ENCODE data around the gene CD99L2. TPM values are rescaled to one million over a fixed set of nuclear protein-coding genes. Genes with fewer than 3 reads are reported as not detected.

The CD99L2 gene
- total and polyA plus RNA-seq, 2 donors, result 24.8 to 54.4 TPM

DNA sequence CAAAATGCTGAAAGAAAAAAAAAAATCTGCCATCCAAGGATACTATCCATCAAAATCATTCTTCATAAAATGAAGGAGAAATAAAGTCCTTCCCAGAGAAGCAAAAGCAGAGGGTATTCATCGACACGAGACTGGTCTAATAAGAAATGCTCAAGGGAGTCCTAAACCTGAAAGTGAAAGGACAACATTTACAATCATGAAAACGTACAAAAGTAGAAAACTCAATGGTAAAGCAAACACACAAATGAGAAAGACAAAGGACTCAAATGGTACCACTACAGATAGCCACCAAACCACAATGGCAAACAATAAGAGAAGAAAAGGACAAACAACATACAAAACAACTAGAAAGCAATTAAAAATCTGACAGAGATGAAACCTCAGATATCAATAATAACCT is 41.0 kb downstream of the CD99L2 start:
- Histone ChIP-seq H3K27ac (ENCODE audit: low read depth) (no peak overlapping the region), H3K4me3 (ENCODE audit: low read depth, low read length) (no peak overlapping the region), H3K4me1 (ENCODE audit: insufficient read depth) (no peaks in the 10 kb centered on the region), H3K36me3 (ENCODE audit: insufficient read depth) (no peaks in the 10 kb centered on the region)
- 96% methylated on average over 3 of the region's 3 CpGs for WGBS
- no peak for DNase-seq (ENCODE audit: extremely low spot score)

DNA sequence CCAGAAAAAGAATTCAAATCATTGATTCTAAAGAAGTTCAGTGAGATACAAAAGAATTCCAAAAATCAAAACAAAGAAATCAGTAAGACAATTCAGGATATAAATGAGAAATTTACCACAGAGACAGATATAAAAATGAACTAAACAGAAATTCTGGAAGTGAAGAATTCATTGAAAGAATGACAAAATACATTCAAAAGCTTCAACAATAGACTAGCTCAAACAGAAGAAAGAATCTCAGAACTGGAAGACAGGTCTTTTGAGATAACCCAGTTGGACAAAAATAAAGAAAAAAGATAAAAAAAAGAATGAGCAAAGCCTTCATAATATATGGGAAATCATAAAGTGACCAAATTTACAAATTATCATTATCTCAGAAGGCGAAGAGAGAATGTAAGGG is 41.7 kb downstream of the CD99L2 start:
- 100% methylated on average over 1 of the region's 1 CpG for WGBS

DNA sequence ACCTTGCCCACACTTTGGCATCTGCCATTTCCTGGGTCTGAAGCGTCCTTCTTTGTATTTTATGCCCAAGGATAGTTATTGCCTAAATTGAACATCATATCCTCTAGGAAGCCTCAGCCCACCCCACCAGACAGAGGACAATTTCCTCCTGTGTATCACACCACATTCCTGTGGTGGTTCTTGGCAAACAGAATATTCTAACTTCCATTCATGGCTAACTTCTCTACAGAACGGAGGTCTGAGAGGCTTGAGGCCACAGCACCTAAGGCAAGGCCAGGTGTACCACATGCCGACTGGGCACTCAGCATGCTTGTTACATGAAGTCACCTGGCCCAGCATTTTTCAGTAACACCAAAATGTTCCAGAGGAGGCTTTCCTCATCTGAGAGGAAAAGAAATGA is 42.4 kb downstream of the CD99L2 start:
- Histone ChIP-seq H3K36me3 (ENCODE audit: insufficient read depth) (peaks cover 3% of the 10 kb centered on the region), H3K4me3 (ENCODE audit: low read depth, low read length) (no peak overlapping the region), H3K4me1 (ENCODE audit: insufficient read depth) (no peaks in the 10 kb centered on the region), H3K27ac (ENCODE audit: low read depth) (no peak overlapping the region)
- no peak for DNase-seq (ENCODE audit: extremely low spot score)
- WGBS, result 96% methylated on average over 3 of the region's 3 CpGs

More for the DNA sequence above, 41.7 kb downstream of the CD99L2 start:
- peaks cover 2% of the 10 kb centered on the region for H3K36me3 ChIP-seq (ENCODE audit: insufficient read depth)
- no peaks in the 10 kb centered on the region for H3K4me1 ChIP-seq (ENCODE audit: insufficient read depth)
- H3K4me3 ChIP-seq (ENCODE audit: low read depth, low read length), result no peak overlapping the region
- no peak overlapping the region for H3K27ac ChIP-seq (ENCODE audit: low read depth)
- no peak for DNase-seq (ENCODE audit: extremely low spot score)

GRCh38 chrX:150854856-150855255 is 43.6 kb downstream of the CD99L2 start:
- H3K27ac ChIP-seq (ENCODE audit: low read depth), result no peak overlapping the region
- WGBS, result 79% methylated on average over 2 of the region's 2 CpGs
- DNase-seq (ENCODE audit: extremely low spot score), result no peak
- H3K36me3 ChIP-seq (ENCODE audit: insufficient read depth), result peaks cover 3% of the 10 kb centered on the region
- H3K4me1 ChIP-seq (ENCODE audit: insufficient read depth), result no peaks in the 10 kb centered on the region
- H3K4me3 ChIP-seq (ENCODE audit: low read depth, low read length), result no peak overlapping the region

DNA sequence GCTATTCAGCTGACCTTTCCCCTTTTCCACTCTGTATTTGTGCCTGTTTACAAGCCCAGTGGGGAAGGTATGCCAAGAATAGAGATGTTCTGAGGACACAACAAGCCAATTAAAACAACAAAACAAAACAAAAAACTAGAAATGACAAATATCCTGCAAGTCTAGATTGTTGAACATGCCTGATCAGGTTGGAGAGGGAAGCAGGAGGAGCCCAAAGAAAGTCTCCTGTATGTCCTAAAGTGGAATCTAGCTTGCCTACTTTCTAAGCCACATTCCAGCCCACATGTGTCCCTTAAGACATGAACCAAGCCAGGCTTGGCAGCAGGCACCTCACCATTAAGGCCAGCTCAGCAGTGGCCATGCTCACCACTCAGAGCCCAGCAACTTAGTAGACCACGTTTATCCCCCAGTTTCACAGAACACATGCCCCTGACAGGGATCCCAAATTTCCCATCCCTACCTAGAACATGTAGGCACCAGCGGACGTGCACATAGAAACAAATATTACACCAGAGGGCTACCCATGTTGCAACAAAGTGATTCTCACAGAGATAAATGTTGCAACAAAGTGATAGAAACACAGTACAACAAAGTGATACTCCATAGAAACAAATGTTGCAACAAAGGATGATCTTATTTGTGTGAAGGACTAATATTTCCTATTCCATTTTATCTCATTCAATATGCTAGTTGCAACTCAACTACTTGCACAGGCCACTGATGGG is 48.3 kb downstream of the CD99L2 start:
- Histone ChIP-seq H3K36me3 (ENCODE audit: insufficient read depth) (peaks cover 3% of the 10 kb centered on the region), H3K4me3 (ENCODE audit: low read depth, low read length) (no peak overlapping the region), H3K4me1 (ENCODE audit: insufficient read depth) (no peaks in the 10 kb centered on the region), H3K27ac (ENCODE audit: low read depth) (no peak overlapping the region)
- WGBS, result 93% methylated on average over 3 of the region's 3 CpGs
- no peak for DNase-seq (ENCODE audit: extremely low spot score)

- no peaks in the 10 kb centered on the region for H3K4me1 ChIP-seq (ENCODE audit: insufficient read depth)
- H3K27ac ChIP-seq (ENCODE audit: low read depth), result no peak overlapping the region
- no peak overlapping the region for H3K4me3 ChIP-seq (ENCODE audit: low read depth, low read length)
- DNase-seq (ENCODE audit: extremely low spot score), result no peak
- peaks cover 3% of the 10 kb centered on the region for H3K36me3 ChIP-seq (ENCODE audit: insufficient read depth)
- WGBS, result 93% methylated on average over 2 of the region's 2 CpGs
These were observed 49.0 kb downstream of the CD99L2 start for GRCh38 chrX:150849486-150849885.

DNA sequence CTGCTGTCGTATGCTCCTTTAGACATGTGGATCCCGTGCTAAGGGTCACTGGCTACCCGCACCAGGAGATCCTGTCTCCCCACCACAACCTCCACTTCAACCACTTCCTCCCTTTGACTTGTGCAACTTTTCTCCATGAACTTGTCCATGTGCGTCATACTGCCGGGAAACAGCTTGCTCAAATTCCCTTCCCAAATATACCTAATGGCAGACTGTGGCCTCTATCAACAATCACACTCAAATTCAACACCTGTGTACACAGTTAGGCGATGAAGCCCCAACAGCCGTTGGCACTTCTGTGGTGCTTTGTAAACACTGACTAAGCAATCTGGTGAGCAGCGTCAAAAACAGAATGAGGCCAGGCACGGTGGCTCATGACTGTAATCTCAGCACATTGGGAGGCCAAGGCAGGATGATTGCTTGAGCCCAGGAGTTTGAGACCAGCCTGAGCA is 49.5 kb downstream of the CD99L2 start:
- no peak for DNase-seq (ENCODE audit: extremely low spot score)
- H3K4me3 ChIP-seq (ENCODE audit: low read depth, low read length), result no peak overlapping the region
- peaks cover 3% of the 10 kb centered on the region for H3K36me3 ChIP-seq (ENCODE audit: insufficient read depth)
- H3K27ac ChIP-seq (ENCODE audit: low read depth), result no peak overlapping the region
- WGBS, result 80% methylated on average over 9 of the region's 9 CpGs
- no peaks in the 10 kb centered on the region for H3K4me1 ChIP-seq (ENCODE audit: insufficient read depth)

GRCh38 chrX:150847088-150847487 is 51.4 kb downstream of the CD99L2 start:
- no peaks in the 10 kb centered on the region for H3K4me1 ChIP-seq (ENCODE audit: insufficient read depth)
- DNase-seq (ENCODE audit: extremely low spot score), result no peak
- peaks cover 1% of the 10 kb centered on the region for H3K36me3 ChIP-seq (ENCODE audit: insufficient read depth)
- H3K4me3 ChIP-seq (ENCODE audit: low read depth, low read length), result no peak overlapping the region
- H3K27ac ChIP-seq (ENCODE audit: low read depth), result no peak overlapping the region

DNA sequence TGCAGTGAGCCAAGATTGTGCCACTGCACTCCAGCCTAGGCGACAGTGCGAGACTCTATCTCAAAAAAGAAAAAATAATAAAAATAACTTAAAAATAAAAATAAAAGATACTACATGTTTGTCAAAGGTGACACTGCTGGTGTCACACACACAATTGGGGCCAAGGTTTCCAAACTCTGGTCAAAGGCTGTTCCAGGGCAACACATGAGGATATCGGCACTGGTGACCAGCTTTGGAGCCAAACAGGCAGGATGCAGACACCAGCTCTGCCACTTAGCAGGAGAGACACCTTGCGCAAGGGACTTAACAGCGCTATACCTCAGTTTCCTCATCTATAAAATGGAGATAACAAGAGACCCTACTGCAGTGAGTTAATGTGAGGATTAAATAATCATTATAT is 52.3 kb downstream of the CD99L2 start:
- H3K27ac ChIP-seq (ENCODE audit: low read depth), result no peak overlapping the region
- no peak for DNase-seq (ENCODE audit: extremely low spot score)
- H3K36me3 ChIP-seq (ENCODE audit: insufficient read depth), result no peaks in the 10 kb centered on the region
- WGBS, result 98% methylated on average over 5 of the region's 5 CpGs
- no peak overlapping the region for H3K4me3 ChIP-seq (ENCODE audit: low read depth, low read length)
- H3K4me1 ChIP-seq (ENCODE audit: insufficient read depth), result no peaks in the 10 kb centered on the region

DNA sequence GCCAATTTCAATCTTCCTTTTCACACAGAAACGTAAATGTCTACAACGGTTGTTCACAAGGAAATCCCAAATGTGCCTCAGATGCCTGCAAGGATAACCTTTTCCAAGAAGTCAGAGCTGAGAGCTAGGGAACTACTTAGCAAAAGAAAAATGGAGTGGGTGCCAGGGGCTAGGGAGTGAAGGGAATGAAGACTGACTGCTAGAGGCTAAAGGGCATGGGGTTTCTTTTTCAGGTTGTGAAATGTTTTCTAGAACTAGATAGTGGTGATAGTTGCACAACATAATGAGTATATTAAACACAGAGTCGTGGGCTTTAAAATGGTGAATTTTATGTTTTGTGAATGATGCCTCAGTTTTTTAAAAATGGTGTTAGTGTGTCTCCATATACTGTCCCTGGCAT is 53.4 kb downstream of the CD99L2 start:
- Histone ChIP-seq H3K4me3 (ENCODE audit: low read depth, low read length) (no peak overlapping the region), H3K36me3 (ENCODE audit: insufficient read depth) (no peaks in the 10 kb centered on the region), H3K27ac (ENCODE audit: low read depth) (no peak overlapping the region), H3K4me1 (ENCODE audit: insufficient read depth) (no peaks in the 10 kb centered on the region)
- no peak for DNase-seq (ENCODE audit: extremely low spot score)
- 78% methylated on average over 3 of the region's 3 CpGs for WGBS

DNA sequence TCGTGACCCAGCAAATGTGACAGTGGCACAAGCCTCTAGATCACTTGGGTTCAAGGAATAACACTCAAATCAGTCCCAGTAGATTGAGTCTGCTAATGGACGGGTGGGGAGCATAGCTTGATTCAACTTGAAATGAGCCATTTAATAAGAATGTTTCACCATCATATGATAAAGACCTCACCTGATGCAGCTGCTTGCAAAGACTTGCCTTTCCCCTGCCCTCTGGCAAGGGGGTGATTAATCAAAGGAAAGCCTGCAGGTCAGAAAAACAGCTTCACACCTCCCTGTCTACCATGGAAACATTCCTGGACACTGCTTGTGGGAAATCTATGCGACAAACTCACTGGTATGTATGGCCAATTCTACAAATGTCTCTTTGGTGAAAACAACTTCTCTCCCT is 54.5 kb downstream of the CD99L2 start:
- Histone ChIP-seq H3K4me3 (ENCODE audit: low read depth, low read length) (no peak overlapping the region), H3K36me3 (ENCODE audit: insufficient read depth) (no peaks in the 10 kb centered on the region), H3K4me1 (ENCODE audit: insufficient read depth) (no peaks in the 10 kb centered on the region), H3K27ac (ENCODE audit: low read depth) (no peak overlapping the region)
- WGBS, result 85% methylated on average over 3 of the region's 3 CpGs
- DNase-seq (ENCODE audit: extremely low spot score), result no peak

DNA sequence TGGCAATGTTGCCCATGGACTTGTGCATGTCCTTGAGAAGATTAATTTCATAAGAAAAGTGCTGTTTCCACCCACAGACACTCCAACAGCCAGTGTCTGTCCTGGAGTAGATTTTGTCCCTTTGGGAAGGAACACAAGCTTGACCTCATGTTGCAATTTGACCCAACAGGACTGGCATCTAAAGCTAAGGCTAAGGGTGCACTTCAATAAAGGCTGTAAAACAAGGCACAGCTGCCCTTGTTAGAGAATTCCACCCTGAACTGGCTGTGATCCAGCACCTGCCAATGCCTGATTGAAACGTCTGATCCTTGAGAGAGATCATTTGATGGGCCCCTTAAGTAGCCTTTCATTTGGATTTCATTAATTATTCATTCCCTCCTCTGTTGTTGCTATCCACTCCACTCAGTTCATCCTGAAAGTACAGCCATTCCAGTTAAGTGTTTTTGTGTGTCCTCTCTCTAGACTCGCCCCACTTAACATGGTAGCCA is 56.2 kb downstream of the CD99L2 start:
- Histone ChIP-seq H3K27ac (ENCODE audit: low read depth) (no peak overlapping the region), H3K4me3 (ENCODE audit: low read depth, low read length) (no peak overlapping the region), H3K36me3 (ENCODE audit: insufficient read depth) (no peaks in the 10 kb centered on the region), H3K4me1 (ENCODE audit: insufficient read depth) (no peaks in the 10 kb centered on the region)
- no peak for DNase-seq (ENCODE audit: extremely low spot score)
- WGBS, result 75% methylated on average over 2 of the region's 2 CpGs

DNA sequence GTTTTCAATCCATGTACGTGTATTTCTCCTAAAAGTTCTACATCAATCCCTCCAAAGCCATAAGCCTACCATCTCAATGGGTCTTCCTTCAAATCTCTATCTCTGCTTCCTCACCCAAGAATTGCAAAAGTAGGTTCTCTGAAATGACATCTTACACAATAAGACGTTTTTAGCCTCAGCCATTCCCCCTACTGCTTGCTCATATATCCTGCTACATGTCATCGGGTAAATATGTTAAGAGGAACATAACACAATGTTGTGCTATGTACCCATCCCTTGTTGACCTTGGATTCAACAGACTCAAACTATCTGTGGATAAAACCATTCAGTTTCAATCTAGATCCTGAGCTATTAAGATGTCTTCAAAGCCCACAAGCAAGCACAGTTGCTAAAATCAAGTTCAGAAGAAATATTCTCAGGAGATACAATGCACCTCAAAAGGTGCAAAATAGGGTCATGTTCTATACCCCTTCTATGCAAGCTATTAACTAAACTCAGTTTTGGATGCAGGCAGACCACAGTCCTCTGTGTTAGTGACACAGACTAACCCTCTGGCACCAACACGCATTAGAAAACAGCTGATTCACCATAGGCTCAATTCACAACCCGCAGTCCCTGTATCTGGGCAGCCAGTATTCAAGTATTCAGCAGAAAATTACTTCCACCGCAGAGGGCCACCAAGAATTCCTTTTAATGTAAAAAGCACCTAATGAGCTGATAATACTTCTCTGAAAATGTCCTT is 56.8 kb downstream of the CD99L2 start:
- no peak for DNase-seq (ENCODE audit: extremely low spot score)
- H3K4me3 ChIP-seq (ENCODE audit: low read depth, low read length), result no peak overlapping the region
- H3K36me3 ChIP-seq (ENCODE audit: insufficient read depth), result no peaks in the 10 kb centered on the region
- no peak overlapping the region for H3K27ac ChIP-seq (ENCODE audit: low read depth)
- no peaks in the 10 kb centered on the region for H3K4me1 ChIP-seq (ENCODE audit: insufficient read depth)
- 73% methylated on average over 6 of the region's 6 CpGs for WGBS

- 88% methylated on average over 4 of the region's 4 CpGs for WGBS
- Histone ChIP-seq H3K4me3 (ENCODE audit: low read depth, low read length) (no peak overlapping the region), H3K27ac (ENCODE audit: low read depth) (no peak overlapping the region), H3K36me3 (ENCODE audit: insufficient read depth) (no peaks in the 10 kb centered on the region), H3K4me1 (ENCODE audit: insufficient read depth) (no peaks in the 10 kb centered on the region)
- no peak for DNase-seq (ENCODE audit: extremely low spot score)
These were observed 60.6 kb downstream of the CD99L2 start for GRCh38 chrX:150837845-150838244.

Data from urinary bladder (tissue), 4 donors.